Left kidney (tissue), 8 donors: Measurements from ENCODE around the gene UNC50. TPM values are rescaled to one million over a fixed set of nuclear protein-coding genes. Genes with fewer than 3 reads are reported as not detected.

Experiments
- DNase-seq: peaks from one replicate; pipeline ENCODE4 v3.0.0-alpha.2; 2013
- long read RNA-seq, 8 donors: transcript quantifications; one replicate each; lab custom pipeline, GENCODE V29; 2026
- polyA plus RNA-seq: library from polyadenylated mRNA; unstranded; fragments of 120-200 nt; gene quantifications from one replicate; pipeline ENCODE4 v1.2.1, GENCODE V29; 2013; ENCODE audit not compliant: insufficient read length

UNC50 gene, protein sequence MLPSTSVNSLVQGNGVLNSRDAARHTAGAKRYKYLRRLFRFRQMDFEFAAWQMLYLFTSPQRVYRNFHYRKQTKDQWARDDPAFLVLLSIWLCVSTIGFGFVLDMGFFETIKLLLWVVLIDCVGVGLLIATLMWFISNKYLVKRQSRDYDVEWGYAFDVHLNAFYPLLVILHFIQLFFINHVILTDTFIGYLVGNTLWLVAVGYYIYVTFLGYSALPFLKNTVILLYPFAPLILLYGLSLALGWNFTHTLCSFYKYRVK
- 72.9 TPM for polyA plus RNA-seq
- long read RNA-seq, donor 1, transcript UNC50-201 (6 exons, 1,143 nt): major isoform, 37 of 46 reads
- long read RNA-seq, donor 1, partial matches to known transcripts: 5 of 46 reads
- long read RNA-seq, donor 1, other reads (novel, unspliced or antisense): 0 of 46 reads
- long read RNA-seq, donor 2, transcript UNC50-201 (6 exons, 1,143 nt): major isoform, 39 of 40 reads
- long read RNA-seq, donor 2, partial matches to known transcripts: 0 of 40 reads
- long read RNA-seq, donor 2, other reads (novel, unspliced or antisense): 0 of 40 reads
- long read RNA-seq, donor 3, transcript UNC50-201 (6 exons, 1,143 nt): major isoform, 25 of 32 reads
- long read RNA-seq, donor 3, partial matches to known transcripts: 0 of 32 reads
- long read RNA-seq, donor 3, other reads (novel, unspliced or antisense): 5 of 32 reads
- long read RNA-seq, donor 4, partial matches to known transcripts: 0 of 3 reads
- long read RNA-seq, donor 4, other reads (novel, unspliced or antisense): 0 of 3 reads
- long read RNA-seq, donor 5, transcript UNC50-201 (6 exons, 1,143 nt): major isoform, 71 of 83 reads
- long read RNA-seq, donor 5, partial matches to known transcripts: 0 of 83 reads
- long read RNA-seq, donor 5, other reads (novel, unspliced or antisense): 5 of 83 reads
- long read RNA-seq, donor 6, transcript UNC50-201 (6 exons, 1,143 nt): major isoform, 26 of 45 reads
- long read RNA-seq, donor 6, partial matches to known transcripts: 9 of 45 reads
- long read RNA-seq, donor 6, other reads (novel, unspliced or antisense): 5 of 45 reads
- long read RNA-seq, donor 7, transcript UNC50-201 (6 exons, 1,143 nt): major isoform, 50 of 60 reads
- long read RNA-seq, donor 7, partial matches to known transcripts: 0 of 60 reads
- long read RNA-seq, donor 7, other reads (novel, unspliced or antisense): 6 of 60 reads
- long read RNA-seq, donor 8, transcript UNC50-201 (6 exons, 1,143 nt): major isoform, 16 of 17 reads
- long read RNA-seq, donor 8, partial matches to known transcripts: 0 of 17 reads
- long read RNA-seq, donor 8, other reads (novel, unspliced or antisense): 0 of 17 reads

DNA sequence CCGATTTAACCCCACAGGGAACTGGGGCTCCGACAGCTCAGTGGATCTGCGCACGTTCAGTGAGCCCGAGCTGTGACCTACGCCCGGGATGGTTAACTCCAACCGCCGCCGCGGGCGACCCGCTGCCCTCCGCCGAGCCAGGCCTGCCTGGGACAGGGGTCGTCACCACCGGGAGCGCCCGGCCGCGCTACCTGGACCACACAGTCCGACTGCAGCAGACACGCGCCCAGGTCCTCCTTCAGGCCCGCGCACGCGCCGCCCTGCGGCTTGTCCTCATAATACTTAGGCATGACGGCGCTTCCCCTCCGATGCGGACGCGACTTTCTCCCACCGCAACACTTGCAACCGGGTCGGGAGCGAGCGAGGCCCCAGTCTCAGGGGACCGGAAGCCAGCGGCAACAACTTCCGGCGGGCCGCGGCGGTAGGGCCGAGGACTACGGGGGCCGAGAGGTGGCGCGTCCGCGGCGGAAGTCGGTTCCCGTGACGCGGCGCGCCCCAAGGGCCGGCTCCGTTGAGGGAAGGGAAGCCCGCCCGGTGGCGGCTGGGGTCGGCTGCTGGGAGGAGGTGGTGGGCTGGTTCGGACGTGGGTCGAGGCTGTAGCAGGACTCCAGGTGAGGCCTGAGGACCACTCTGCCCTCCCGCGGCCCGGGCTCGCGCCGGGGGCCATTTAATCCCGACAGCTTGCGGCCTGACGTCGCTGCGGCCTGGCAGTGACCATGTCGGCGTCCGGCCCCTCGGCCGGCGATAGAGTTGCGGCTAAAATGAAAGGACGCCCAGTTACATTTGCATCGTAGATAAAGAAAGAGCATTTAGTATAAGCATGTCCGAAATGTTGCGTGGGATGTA is at the start of gene UNC50, which contains the start of gene COA5:
Gene UNC50, plus strand, starts transcription at position 474 of the 846 bp plus-strand sequence. CDS start 1,171 bp downstream, outside the sequence.
Gene COA5, minus strand, starts transcription at position 397 of the 846 bp plus-strand sequence. Its CDS starts 107 bp downstream, at position 290.
- peak; percentile 88 for DNase-seq

DNA sequence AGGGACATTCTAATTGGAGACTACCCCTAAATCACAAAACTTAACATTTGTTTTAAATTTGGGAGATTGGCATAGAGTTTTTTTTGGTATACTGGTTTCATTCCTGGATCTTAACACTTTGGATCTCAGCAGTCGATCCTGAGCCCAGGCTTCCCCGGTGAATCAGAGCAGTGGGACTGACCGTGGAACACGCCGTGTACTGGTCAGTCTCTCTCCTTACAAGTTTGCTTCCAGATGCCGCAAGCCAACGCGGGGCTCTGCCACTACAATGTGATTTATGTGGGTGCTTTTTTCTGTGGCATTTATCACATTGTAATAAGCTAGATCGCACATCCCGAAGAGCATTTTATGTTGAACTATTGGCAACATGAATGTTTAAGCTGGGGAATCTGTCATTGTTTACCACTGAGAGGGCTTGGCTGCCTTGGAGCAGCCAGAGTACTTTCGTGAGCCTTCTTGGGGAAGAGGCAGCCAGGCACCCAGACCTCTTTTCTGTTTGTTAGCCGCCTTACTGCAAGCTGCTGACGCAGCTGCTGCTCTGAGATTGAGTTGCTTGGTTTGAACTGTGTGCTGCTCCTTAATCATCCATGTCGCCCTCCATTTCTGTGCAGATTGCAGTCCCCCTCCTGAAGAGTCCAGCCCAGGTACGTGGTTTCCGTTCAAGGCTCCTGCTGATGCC is 49.4 kb upstream of the UNC50 start:
- no peak for DNase-seq

DNA sequence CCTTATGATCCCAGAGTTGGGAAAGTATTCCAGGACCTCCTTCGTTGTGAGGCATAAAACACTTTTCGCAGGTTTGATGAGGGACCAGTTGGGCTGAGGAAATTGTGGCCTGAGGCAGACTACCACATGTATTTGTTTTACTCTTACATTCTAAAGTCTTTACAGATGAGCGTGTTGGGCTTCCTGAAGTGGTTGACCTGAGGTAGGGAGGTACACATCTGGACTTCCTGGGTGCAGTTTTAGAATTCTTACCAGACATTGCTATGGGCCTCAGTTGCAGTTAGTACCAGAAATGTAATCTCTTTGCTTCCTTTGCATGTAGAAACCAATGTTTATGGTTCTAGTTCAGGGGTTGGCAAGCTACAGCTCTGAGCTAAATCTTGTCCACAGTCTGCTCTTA is 48.8 kb upstream of the UNC50 start:
- DNase-seq: no peak

DNA sequence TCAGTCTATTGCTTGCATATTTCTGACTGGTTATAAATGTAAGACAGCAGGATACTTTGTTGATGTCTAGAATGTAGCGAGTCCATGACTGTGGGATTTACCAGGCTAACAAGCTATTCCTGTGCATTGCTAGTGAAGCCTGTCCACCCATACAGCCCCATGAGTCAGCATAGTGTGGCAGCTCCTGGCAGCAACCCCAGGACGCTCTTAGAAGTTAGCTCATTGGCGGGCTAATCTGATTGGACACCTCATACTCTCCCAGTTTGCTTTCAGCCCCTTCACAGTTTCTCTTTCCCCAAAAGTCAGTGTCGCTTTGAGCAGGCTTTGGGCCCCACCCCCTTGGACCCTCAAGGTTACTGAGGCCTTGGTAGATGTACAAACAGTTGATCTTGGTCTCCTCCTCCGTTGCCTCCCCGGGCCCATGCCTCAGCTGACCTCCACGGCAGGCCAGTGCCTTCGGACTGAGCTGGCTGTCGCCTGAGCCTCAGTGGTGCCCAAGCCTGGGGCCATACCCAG is 48.1 kb upstream of the UNC50 start:
- no peak for DNase-seq

DNA sequence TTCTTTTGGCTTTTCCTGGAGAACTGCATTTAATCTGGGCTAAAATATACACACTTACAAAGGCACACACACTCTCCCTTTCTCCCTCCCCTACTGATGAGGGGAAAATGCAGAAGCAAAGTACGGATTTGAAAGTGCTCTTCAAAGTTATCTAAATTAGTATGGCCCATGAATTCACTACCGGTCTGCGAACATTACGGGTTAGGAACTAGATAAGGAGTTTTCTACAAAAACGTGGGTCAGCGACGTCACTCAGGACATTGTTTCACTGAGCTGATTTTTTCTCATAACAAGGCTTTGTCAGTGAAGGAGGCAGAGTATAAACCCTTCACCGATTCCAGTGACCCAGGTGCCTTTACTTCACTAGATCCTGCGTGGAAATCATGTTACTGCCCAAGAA is 47.4 kb upstream of the UNC50 start:
- no peak for DNase-seq

DNA sequence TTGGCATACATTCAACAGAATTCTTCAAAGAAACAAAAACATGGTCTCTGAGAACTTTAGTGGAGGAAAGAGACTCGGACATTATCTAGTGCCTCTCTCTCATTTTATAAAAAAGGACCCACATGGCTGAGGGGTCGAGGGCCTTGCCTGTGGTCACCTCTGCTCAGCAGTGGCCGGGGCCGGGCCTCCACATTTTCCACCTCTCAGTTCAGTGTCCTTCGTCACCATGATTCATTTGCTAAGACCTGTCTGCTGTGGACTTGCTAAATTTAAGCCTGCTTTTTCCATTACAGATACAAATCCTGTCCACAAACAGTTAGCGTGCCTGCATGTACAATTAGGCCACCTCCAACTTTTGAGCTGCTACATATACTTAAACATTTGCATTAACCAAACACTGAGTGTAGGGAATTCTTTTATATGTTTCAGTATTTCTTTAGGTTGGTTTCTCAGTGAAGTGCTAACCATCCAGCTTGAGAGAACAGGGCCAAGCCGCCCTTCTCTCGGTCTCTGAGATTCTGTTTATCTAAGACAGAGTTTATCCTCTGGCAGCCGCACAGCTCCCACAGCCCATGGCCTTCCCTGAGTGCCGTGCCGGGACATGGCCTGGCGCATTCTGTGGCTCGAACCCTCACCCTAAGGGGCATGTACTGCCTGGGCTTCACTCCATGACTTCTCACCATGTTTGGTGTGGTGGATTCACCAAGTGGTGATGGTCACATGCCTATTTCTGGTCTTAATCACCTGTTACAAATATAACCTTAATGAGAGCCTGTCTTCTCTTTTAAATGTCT is 46.3 kb upstream of the UNC50 start:
- DNase-seq: no peak

DNA sequence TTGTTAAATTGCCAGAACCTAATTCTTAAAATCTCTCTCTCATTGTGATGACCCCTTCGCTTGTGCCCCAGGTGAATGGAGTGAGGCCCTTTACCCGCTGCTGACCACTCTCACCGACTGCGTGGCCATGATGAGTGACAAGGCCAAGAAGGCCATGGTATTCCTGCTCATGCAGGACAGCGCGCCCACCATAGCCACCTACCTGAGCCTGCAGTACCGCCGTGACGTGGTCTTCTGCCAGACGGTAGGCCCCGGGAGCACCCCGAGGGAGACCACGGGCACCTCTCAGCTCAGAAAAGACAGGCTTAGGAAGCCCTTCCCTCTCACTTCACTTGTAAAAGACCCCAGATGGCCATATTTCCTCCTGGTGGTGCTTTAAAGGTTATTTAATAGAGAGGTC is 45.0 kb upstream of the UNC50 start:
- DNase-seq: no peak

DNA sequence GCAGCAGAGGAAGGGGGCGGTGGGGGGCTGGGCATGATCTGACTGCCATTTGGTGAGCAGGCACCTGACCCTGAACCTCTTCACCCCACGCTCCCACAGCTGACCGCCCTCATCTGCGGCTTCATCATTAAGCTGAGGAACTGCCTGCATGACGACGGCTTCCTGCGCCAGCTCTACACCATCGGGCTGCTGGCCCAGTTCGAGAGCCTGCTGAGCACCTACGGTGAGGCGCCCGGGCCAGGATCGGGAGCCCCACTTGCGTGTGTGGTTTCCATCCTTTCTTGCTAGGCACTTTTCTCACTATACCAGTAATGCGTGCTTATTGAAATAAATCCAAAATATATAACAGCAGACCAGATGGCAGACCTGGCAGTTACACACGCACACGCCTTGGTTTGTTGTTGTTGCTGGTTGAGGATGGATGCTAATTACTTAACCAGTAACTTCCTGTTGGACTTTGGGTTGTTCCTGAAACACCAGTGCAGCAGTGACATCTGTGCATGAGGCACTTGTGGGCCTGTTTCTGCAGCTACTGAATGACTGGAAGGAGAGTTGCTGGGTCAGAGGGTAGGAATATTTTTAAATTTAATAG is 43.8 kb upstream of the UNC50 start:
- no peak for DNase-seq

DNA sequence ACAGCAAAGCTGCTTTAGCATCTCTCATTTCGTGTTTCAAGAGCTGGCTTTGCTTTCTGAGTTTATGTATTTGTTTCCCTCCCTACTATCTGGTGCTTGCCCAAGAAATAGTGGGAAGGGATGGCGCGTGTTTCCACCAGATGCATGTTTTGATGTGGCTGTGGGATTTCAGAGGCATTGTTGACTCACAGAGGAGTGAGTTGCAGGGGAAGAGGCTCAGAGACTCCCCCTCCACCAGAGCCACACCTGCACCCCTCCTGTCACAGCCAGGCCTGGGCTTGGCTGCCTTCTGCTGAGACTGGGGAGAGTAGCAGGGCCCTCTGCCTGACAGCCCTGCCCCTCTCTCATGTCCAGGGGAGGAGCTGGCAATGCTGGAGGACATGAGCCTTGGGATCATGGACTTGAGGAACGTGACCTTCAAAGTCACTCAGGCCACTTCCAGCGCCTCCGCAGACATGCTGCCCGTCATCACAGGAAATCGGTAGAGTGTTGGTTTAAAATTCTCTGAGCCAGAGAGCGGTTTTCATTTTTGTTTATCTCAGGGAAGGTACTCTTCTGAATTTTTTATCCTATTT is 43.0 kb upstream of the UNC50 start:
- no peak for DNase-seq

DNA sequence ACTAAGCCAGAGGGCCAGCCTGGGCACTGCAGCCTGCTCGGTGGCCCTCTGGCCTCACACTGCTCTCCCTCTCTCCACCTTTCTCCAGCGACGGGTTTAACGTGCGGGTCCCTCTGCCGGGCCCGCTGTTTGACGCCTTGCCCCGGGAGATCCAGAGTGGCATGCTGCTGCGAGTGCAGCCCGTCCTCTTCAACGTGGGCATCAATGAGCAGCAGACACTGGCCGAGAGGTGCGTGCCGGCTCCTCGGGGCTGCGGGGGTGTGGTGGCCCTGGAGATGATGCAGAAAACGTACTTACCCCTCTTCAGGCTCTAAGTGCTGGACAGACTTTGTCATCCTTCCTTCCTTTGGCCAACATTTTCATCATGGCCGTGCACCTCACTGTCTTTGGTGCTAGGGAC is 42.4 kb upstream of the UNC50 start:
- DNase-seq: no peak

DNA sequence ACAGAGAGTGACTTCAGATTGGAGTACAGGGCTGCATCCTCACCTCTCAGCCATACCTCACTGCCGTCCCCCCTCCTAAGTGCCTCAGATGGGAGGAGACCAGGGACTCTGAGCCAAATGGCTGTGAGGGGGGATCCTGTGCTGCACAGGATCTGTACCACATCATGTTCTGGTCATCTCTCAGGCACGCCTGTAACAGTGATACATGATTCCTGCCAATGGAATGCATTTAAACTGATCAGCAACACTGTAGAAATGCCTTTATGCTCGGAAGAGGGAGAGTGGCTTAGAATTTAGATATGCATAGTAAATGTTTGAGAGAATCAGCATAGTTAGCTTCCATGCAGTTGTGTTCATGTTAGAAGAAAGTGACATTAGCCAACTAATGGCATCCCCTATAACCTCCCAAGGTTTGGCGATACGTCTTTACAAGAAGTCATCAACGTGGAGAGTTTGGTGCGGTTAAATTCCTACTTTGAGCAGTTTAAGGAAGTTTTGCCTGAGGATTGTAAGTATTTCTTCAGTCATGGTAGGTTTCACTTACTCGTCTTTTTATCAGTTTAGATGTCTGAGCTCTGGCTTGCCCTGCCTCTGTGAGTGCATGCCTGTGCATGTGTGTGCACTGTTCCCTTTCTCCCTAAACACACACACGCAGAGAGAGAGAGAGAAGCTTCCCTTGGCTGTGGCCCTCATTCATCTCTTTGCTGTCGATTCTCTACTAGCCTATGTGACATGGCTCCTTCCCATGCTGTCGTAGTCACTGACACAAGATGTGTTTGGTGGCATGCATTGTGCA is 40.0 kb upstream of the UNC50 start:
- DNase-seq: no peak

DNA sequence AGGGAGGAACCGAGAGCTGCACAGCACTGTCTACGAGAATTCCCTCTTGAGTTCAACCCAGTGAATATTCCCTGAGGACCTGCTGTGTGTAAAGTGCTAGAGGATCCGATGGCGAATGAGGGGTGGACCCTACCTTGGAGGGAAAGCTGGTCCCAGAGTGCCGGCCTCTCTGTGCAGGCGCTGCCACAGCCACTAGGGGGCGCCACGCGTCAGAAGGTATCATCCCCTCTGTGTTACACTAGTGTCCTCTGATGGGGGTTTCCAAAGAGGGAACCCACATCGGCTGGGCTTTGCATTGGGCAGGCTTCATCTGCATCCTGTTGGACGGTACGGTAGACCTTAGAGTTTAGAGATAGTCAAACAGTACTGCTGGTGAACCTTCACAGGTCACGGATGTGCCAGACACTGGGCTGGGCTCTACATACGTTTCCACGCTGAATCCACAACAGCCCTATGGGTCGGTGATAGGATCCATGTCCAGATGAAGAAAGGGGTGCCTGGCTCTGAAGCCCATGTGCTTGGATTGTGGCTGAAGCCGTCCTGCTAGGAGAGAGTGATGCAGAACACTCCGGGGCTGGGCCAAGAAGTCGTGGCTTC is 39.1 kb upstream of the UNC50 start:
- DNase-seq: no peak

DNA sequence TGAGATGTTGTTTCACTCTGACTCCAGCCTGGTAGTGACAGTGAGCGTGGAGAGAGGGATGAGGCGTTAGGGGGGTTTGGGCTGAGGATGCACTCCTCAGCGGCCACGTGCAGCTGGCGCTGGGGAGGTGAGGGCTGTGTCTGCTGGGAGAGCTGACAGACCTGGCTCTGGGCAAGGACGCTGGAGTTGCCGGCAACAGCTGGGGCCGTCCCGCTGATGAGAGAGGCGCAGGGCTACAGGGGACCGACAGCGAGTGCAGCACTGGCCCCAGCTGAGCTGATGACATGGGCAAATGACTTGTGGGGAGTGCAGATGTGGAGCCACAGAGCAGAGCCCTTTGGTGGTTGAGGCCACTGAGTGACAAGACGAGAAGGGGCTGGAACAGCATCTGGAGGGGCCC is 38.5 kb upstream of the UNC50 start:
- no peak for DNase-seq

DNA sequence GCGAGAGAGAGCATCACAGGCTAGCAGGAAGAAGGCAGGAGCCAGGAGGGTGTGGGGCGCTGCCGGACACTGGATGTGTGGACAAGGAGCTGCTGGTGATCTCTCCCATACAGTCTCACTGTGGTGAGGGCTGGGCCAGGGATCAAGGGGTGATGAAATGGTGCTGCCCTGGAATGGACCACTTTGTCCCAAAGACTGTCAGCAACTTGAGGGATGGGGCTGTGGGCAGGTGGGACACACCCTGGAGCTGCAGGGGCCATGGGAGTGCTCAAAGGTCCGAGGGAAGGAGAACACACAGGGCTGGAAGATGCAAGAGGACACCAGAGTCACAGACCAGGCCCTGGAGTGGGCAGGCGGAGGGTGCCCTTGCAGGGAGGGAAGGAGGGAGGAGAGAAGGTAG is 38.0 kb upstream of the UNC50 start:
- DNase-seq: no peak

DNA sequence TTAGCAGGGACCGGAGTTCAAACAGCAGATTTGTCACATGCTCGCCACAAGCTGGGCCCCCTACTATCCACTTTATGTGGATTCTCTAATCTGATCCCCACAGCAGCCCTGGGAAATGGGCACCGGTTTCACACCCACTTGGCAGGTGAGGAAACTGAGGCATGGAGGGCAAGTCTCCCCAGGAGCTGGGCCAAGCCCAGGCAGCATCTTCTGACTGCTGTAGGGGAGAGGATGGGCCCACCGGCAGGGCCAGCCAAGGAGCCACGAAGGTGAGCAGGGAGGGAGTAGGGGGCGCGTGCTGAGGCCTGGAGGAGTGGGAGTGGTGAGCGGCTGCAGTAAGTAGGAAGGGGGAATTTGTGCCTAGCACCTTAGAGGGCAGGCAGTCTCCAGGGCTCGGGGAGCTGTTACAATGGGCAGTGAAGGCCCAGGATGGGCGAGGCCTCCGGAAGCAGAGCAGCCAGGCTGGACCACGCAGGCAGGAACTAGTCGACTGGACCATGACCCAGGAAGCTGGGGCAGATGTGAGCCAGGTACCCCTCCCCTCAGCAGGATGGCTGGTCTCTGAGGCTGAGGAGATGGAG is 37.2 kb upstream of the UNC50 start:
- DNase-seq: no peak

DNA sequence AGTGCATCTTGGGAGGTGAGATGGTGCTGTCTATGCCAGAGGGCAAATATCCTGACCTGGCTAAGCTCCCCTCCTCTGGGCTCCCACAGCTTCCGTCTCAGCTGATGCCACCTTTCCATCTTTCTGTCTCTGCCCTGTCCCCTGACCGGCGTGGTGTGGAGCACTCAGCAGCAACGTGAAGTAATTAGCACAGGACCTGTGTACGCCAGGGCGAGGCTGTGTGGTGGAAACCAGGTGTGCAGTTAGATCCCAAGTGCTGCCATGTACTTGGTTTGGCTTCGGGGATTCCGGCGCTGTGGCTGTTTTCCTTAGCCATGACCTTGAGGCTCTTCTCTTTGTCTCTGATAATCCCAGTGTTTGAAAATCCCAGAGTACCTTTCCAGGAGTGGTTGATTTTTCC is 36.6 kb upstream of the UNC50 start:
- DNase-seq: no peak

DNA sequence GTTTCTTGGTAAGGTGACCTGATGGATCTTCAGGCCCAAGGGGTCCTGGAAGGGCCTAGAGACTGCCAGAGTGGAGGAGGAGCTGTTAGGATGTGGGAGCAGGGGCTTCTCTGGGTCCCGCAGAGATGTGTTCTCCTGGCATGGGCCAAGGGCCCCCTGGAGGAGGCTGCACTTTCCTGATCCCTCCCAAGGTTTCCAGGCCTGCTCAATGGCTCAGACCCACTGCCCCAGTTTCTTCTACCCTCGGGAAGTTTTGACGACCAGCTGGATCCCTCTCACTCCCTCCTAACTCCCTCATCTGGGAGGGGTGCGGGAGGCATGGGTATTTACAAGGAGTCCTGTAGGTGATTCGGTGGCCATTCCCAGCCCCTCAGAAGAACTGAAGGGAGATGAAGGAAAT is 36.2 kb upstream of the UNC50 start:
- no peak for DNase-seq
